Subcutaneous adipose tissue (tissue), 4 donors: Measurements from ENCODE around the gene DUS1L. TPM values are rescaled to one million over a fixed set of nuclear protein-coding genes. Genes with fewer than 3 reads are reported as not detected.

Experiments used
- CTCF ChIP-seq: fragments of 450-650 bp; IDR thresholded peaks from one replicate; pipeline ENCODE4 v1.5.1; 2016; ENCODE audit warnings: low read depth, mild to moderate bottlenecking, control low read depth, antibody characterized with exemption, moderate library complexity
- total RNA-seq, 4 donors: library from RNA; depleted of rRNA; stranded (reverse); fragments of >200 nt; gene quantifications; one replicate each; pipeline ENCODE4 v1.1.0, GENCODE V29; 2016

DUS1L gene
- total RNA-seq, 4 donors from 2014 or later, result 45.0 to 147 (median 52.3) TPM

GRCh38 chr17:82024859-82025258 lies 40.7 kb downstream of the DUS1L start:
- no peak for TF ChIP-seq CTCF

- TF ChIP-seq CTCF, result no peak
Observed at GRCh38 chr17:82023447-82024241, 42.0 kb downstream of the DUS1L start.

GRCh38 chr17:82022981-82023446 lies 42.6 kb downstream of the DUS1L start, which contains the start of gene LRRC45:
Gene LRRC45 (plus strand): TSS chr17:82023305. CDS start chr17:82023644, 339 bp downstream.
- no peak for TF ChIP-seq CTCF

- no peak for TF ChIP-seq CTCF
Observed at GRCh38 chr17:82022310-82022980, 43.2 kb downstream of the DUS1L start, which contains the start of gene CENPX. Gene CENPX (minus strand): TSS chr17:82022878. CDS start chr17:82022861, 17 bp downstream.

- TF ChIP-seq CTCF, result no peak
Observed at GRCh38 chr17:82021900-82022309, 43.7 kb downstream of the DUS1L start.

- TF ChIP-seq CTCF, result no peak
Observed at GRCh38 chr17:82021107-82021899, 44.3 kb downstream of the DUS1L start.
